Natural killer cell (primary cell): ENCODE results near the gene TFPI. TPM values are rescaled to one million over a fixed set of nuclear protein-coding genes. Genes with fewer than 3 reads are reported as not detected.

Experiments used
- ATAC-seq, 3 donors: fragments of 150-1000 bp in 2 of 3; fragments of 200-7000 bp in 1 of 3; cut with Tn5 transposase; 1 replicate in 1 of 3; 2 replicates in 2 of 3; pipeline ENCODE4 v1.10.0; 2021; ENCODE audit warnings: mild to moderate bottlenecking in 2 of 3, moderate library complexity in 2 of 3
- DNase-seq, 2 donors: peaks; one replicate each; pipeline versions ENCODE4 v3.0.0 to v3.0.0-alpha.2; 2013 to 2021; ENCODE audit warnings: mixed read lengths in 1 of 2
- H3K27ac ChIP-seq: one replicate; pipeline ENCODE4 v1.5.1; 2013; ENCODE audit warnings: mild to moderate bottlenecking, low read length
- H3K27me3 ChIP-seq: one replicate; pipeline ENCODE4 v1.6.1; 2013; ENCODE audit warnings: low read length; ENCODE audit not compliant: control insufficient read depth, insufficient read depth
- H3K36me3 ChIP-seq: one replicate; pipeline ENCODE4 v1.6.1; 2013; ENCODE audit warnings: low read length; ENCODE audit not compliant: control insufficient read depth, insufficient read depth
- H3K4me1 ChIP-seq: one replicate; pipeline ENCODE4 v1.6.1; 2013; ENCODE audit warnings: low read length; ENCODE audit not compliant: control insufficient read depth, insufficient read depth
- H3K4me3 ChIP-seq: one replicate; pipeline ENCODE4 v1.5.1; 2013; ENCODE audit warnings: low read length
- H3K9me3 ChIP-seq: one replicate; pipeline ENCODE4 v1.6.1; 2013; ENCODE audit warnings: low read length; ENCODE audit not compliant: control insufficient read depth, insufficient read depth
- H3K27ac Mint-ChIP-seq, 2 donors: one replicate each; pipeline ENCODE4 v1.8.0; 2022; ENCODE audit warnings: mild to moderate bottlenecking in 2 of 2, mixed read lengths in 2 of 2, moderate library complexity in 1 of 2
- H3K27me3 Mint-ChIP-seq, 2 donors: one replicate each; pipeline ENCODE4 v1.8.0; 2022; ENCODE audit warnings: low read depth in 2 of 2, mixed read lengths in 2 of 2
- H3K36me3 Mint-ChIP-seq: one replicate; pipeline ENCODE4 v1.8.0; 2022; ENCODE audit warnings: mixed read lengths
- H3K4me1 Mint-ChIP-seq, 2 donors: one replicate each; pipeline ENCODE4 v1.8.0; 2022; ENCODE audit warnings: mixed read lengths in 2 of 2
- H3K4me3 Mint-ChIP-seq: one replicate; pipeline ENCODE4 v1.8.0; 2022; ENCODE audit warnings: mild to moderate bottlenecking, moderate library complexity, mixed read lengths
- H3K9me3 Mint-ChIP-seq, 2 donors: one replicate each; pipeline ENCODE4 v1.8.0; 2022; ENCODE audit warnings: mixed read lengths in 2 of 2
- WGBS: methylation state at CpG from one replicate; pipeline ENCODE4 v1.1.7; 2013; ENCODE audit warnings: missing lambda C conversion rate; ENCODE audit not compliant: insufficient coverage; 5-methylcytosine and 5-hydroxymethylcytosine counted together
- intact Hi-C: fragments of 100-400 bp; cut with micrococcal nuclease; formaldehyde crosslinking; loops from one replicate; pipeline ENCODE4 v1.14.2; 2022
- total RNA-seq, 4 donors: library from RNA; stranded (reverse); fragments of 120-200 nt in 1 of 4; gene quantifications; one replicate each; pipeline versions ENCODE4 v1.2.3 to v1.2.4, GENCODE V29; 2013 to 2022
- TF ChIP-seq, protein P1 (sequence below): fragments of 200-600 bp; IDR thresholded peaks from one replicate; pipeline ENCODE4 v1.8.0; 2022; ENCODE audit warnings: antibody characterized with exemption

Gene TFPI
- total RNA-seq, 3 donors from 2014 or later (not counting 1 experiment from before 2014, with no cell fraction given): 0.10 to 1.2 (median 0.23) TPM

GRCh38 chr2:187500585-187501359 is 53.5 kb downstream of the TFPI start:
- Mint-ChIP-seq H3K4me3 (no peak overlapping the region), H3K9me3 (no peaks in the 10 kb centered on the region), H3K4me1 (peaks cover 0 to 5% of the 10 kb centered on the region in 2 donors), H3K36me3 (no peaks in the 10 kb centered on the region), H3K27me3 (peaks cover 0 to 7% of the 10 kb centered on the region in 2 donors), H3K27ac (no peak overlapping the region)
- WGBS: 71% methylated on average over 6 of the region's 7 CpGs
- no peak overlapping the region for H3K27ac ChIP-seq
- no peaks in the 10 kb centered on the region for H3K36me3 ChIP-seq
- DNase-seq (no peak), ATAC-seq (no peak)
- no peaks in the 10 kb centered on the region for H3K9me3 ChIP-seq
- H3K27me3 ChIP-seq: no peaks in the 10 kb centered on the region
- no peaks in the 10 kb centered on the region for H3K4me1 ChIP-seq
- H3K4me3 ChIP-seq: no peak overlapping the region
- TF ChIP-seq, protein P1, sequence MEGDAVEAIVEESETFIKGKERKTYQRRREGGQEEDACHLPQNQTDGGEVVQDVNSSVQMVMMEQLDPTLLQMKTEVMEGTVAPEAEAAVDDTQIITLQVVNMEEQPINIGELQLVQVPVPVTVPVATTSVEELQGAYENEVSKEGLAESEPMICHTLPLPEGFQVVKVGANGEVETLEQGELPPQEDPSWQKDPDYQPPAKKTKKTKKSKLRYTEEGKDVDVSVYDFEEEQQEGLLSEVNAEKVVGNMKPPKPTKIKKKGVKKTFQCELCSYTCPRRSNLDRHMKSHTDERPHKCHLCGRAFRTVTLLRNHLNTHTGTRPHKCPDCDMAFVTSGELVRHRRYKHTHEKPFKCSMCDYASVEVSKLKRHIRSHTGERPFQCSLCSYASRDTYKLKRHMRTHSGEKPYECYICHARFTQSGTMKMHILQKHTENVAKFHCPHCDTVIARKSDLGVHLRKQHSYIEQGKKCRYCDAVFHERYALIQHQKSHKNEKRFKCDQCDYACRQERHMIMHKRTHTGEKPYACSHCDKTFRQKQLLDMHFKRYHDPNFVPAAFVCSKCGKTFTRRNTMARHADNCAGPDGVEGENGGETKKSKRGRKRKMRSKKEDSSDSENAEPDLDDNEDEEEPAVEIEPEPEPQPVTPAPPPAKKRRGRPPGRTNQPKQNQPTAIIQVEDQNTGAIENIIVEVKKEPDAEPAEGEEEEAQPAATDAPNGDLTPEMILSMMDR: no peak
- intact Hi-C loops: no loop called here

- Mint-ChIP-seq H3K27ac (no peak overlapping the region), H3K4me3 (no peak overlapping the region), H3K27me3 (peaks cover 0 to 7% of the 10 kb centered on the region in 2 donors), H3K36me3 (no peaks in the 10 kb centered on the region), H3K9me3 (no peaks in the 10 kb centered on the region), H3K4me1 (peaks cover 0 to 5% of the 10 kb centered on the region in 2 donors)
- ATAC-seq: peak in 1 of 3 donors; percentile 58
- intact Hi-C loops: no loop called here
- 0% methylated on average over 1 of the region's 2 CpGs for WGBS
- no peaks in the 10 kb centered on the region for H3K27me3 ChIP-seq
- no peak overlapping the region for H3K4me3 ChIP-seq
- no peaks in the 10 kb centered on the region for H3K9me3 ChIP-seq
- no peaks in the 10 kb centered on the region for H3K36me3 ChIP-seq
- TF ChIP-seq, protein P1: peak; percentile 27
- no peak overlapping the region for H3K27ac ChIP-seq
- peak in 1 of 2 donors; percentile 43 for DNase-seq
- no peaks in the 10 kb centered on the region for H3K4me1 ChIP-seq
These were observed 54.2 kb downstream of the TFPI start for GRCh38 chr2:187499941-187500532.

DNA sequence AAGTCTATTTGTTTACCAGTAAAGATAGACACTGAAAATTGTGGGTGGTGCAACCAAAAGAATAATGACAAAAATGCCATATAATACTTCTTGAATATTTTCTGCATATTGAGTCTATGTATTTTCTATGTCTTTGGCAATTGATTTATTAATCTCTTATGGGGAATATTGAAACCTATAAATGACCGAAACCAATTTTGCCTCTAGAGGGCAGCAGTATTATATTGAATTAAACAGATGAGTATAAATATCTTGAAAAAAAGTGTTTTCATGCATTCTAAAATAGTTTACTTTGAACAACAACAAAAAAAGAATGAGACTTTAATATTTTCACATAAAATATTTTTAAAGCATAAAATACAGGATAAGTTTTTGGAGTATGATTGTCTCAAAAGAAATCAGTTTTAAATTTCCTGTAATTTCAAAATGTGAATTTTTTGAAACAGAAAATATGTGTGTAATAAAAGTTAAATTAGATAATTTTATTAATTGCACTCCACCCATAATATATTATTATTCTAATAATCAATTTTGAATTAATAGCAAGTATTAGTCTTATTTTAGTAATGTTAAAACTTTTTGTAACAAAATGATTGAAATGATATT is 56.3 kb downstream of the TFPI start:
- Histone ChIP-seq H3K9me3 (no peaks in the 10 kb centered on the region), H3K27me3 (no peaks in the 10 kb centered on the region), H3K27ac (no peak overlapping the region), H3K4me3 (no peak overlapping the region), H3K36me3 (no peaks in the 10 kb centered on the region), H3K4me1 (no peaks in the 10 kb centered on the region)
- Mint-ChIP-seq H3K36me3 (no peaks in the 10 kb centered on the region), H3K27me3 (peaks cover 0 to 7% of the 10 kb centered on the region in 2 donors), H3K9me3 (peaks cover 2 to 4% of the 10 kb centered on the region in 2 donors), H3K27ac (no peak overlapping the region), H3K4me1 (peaks cover 0 to 5% of the 10 kb centered on the region in 2 donors), H3K4me3 (no peak overlapping the region)
- DNase-seq (no peak), ATAC-seq (no peak)
- WGBS: 80% methylated on average over 1 of the region's 1 CpG
- intact Hi-C loops: no loop called here
- TF ChIP-seq, protein P1: no peak
